ENCODE results near the gene GNPTAB. TPM values are rescaled to one million over a fixed set of nuclear protein-coding genes. Genes with fewer than 3 reads are reported as not detected.

The GNPTAB gene
- total and polyA plus RNA-seq, 12 donors: 7.6 to 31.3 (median 15.9) TPM

GRCh38 chr12:101799774-101800173, 31.0 kb downstream of the GNPTAB start:
- intact Hi-C loops (cut with DNase I): no loop called here
- H3K27ac ChIP-seq: no peak overlapping the region
- no peaks in the 10 kb centered on the region for H3K27me3 ChIP-seq
- DNase-seq: no peak
- no peaks in the 10 kb centered on the region for H3K9me3 ChIP-seq (replicated peaks in 1 of 3)
- no peak overlapping the region for H3K4me3 ChIP-seq
- TF ChIP-seq CTCF (IDR thresholded peaks at IDR 0.05) (no peak), POLR2A (IDR thresholded peaks at IDR 0.05) (no peak)
- 73 to 87% (median 84%) methylated on average over 3 of the region's 3 CpGs for WGBS, 4 donors
- H3K36me3 ChIP-seq (replicated peaks in 1 of 2): no peaks in the 10 kb centered on the region
- H3K4me1 ChIP-seq (replicated peaks in 1 of 2): no peaks in the 10 kb centered on the region

GRCh38 chr12:101795786-101796185, 35.0 kb downstream of the GNPTAB start:
- Histone ChIP-seq H3K4me1 (replicated peaks in 1 of 2) (peaks cover 9 to 19% of the 10 kb centered on the region in 2 donors), H3K27ac (no peak overlapping the region), H3K4me3 (no peak overlapping the region), H3K36me3 (replicated peaks in 1 of 2) (no peaks in the 10 kb centered on the region), H3K9me3 (replicated peaks in 1 of 3) (no peaks in the 10 kb centered on the region), H3K27me3 (no peaks in the 10 kb centered on the region)
- WGBS, 4 donors: 90 to 95% (median 93%) methylated on average over 4 of the region's 4 CpGs
- no peak for TF ChIP-seq POLR2A (IDR thresholded peaks at IDR 0.05)
- TF ChIP-seq CTCF (IDR thresholded peaks at IDR 0.05): no peak
- intact Hi-C loops (cut with DNase I): no loop called here
- DNase-seq: no peak

GRCh38 chr12:101795013-101795412, 35.7 kb downstream of the GNPTAB start:
- Histone ChIP-seq H3K4me1 (replicated peaks in 1 of 2) (peaks cover 9 to 19% of the 10 kb centered on the region in 2 donors), H3K36me3 (replicated peaks in 1 of 2) (no peaks in the 10 kb centered on the region), H3K27ac (no peak overlapping the region), H3K27me3 (no peaks in the 10 kb centered on the region), H3K4me3 (no peak overlapping the region), H3K9me3 (replicated peaks in 1 of 3) (no peaks in the 10 kb centered on the region)
- intact Hi-C loops (cut with DNase I): no loop called here
- DNase-seq: no peak
- no peak for TF ChIP-seq CTCF (IDR thresholded peaks at IDR 0.05)
- no peak for TF ChIP-seq POLR2A (IDR thresholded peaks at IDR 0.05)
- 79 to 95% (median 85%) methylated on average over 1 of the region's 1 CpG for WGBS, 4 donors

- H3K4me1 ChIP-seq (replicated peaks in 1 of 2): peaks cover 9 to 19% of the 10 kb centered on the region in 2 donors
- no peak for DNase-seq
- H3K27ac ChIP-seq: no peak overlapping the region
- no peaks in the 10 kb centered on the region for H3K9me3 ChIP-seq (replicated peaks in 1 of 3)
- no peak overlapping the region for H3K4me3 ChIP-seq
- intact Hi-C loops (cut with DNase I): no loop called here
- no peaks in the 10 kb centered on the region for H3K36me3 ChIP-seq (replicated peaks in 1 of 2)
- TF ChIP-seq POLR2A (IDR thresholded peaks at IDR 0.05): no peak
- TF ChIP-seq CTCF (IDR thresholded peaks at IDR 0.05): no peak
- no peaks in the 10 kb centered on the region for H3K27me3 ChIP-seq
- 75 to 87% (median 86%) methylated on average over 2 of the region's 2 CpGs for WGBS, 4 donors
Observed at GRCh38 chr12:101794574-101794973, 36.2 kb downstream of the GNPTAB start.
